Measurements from ENCODE around the gene SLC4A3. TPM values are rescaled to one million over a fixed set of nuclear protein-coding genes. Genes with fewer than 3 reads are reported as not detected.

SLC4A3 gene
- total RNA-seq, 1 experiment from 2014 or later = 13.5 TPM

DNA sequence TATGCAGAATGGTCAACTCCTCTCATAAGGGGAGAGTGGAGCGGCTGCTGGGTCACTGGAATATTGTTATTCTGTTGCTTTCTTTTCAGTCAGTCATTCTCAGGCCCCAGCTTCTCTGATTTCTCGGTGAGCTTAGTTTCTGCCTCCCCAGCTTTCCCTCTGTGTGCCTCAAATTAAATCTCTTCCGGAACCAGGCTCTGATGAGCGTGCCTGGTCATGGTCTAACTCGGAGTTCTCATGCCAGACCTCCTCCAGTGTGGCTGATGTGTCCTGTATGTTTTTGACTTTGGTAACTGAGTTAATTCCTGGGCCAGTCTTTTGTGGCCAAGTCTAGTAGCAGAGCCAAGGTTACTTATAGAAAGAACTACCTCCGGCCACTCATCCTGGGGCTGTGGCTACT is 34.7 kb upstream of the SLC4A3 start:
- no peaks in the 10 kb centered on the region for H3K36me3 ChIP-seq (ENCODE audit: control insufficient read depth, insufficient read depth, low read length)
- H3K4me3 ChIP-seq (ENCODE audit: low read depth in 2 of 2, low read length in 2 of 2) = no peak overlapping the region
- in situ Hi-C loops (cut with HindIII; ENCODE audit: low pct_unique_long_range_greater_than_20kb, low sequenced_read_pairs) = no loop called here
- CTCF ChIA-PET = no interaction called here
- ATAC-seq = no peak
- 0 out of 2 replicates have a peak, but pooled peaks cover 3% of the 10 kb centered on the region for H3K4me1 ChIP-seq (ENCODE audit: control insufficient read depth, insufficient read depth, low read length)
- H3K9me3 ChIP-seq (ENCODE audit: control insufficient read depth, insufficient read depth, low read depth, low read length) = no peaks in the 10 kb centered on the region
- no peak for TF ChIP-seq SIN3A (IDR thresholded peaks at IDR 0.05; ENCODE audit: borderline replicate concordance, insufficient read depth, low read depth, low read length)
- no TSS peak for BruUV-seq (replicated peaks)
- no peak overlapping the region for H3K27ac ChIP-seq (ENCODE audit: low read length)
- no peaks in the 10 kb centered on the region for H3K27me3 ChIP-seq (ENCODE audit: control insufficient read depth, insufficient read depth, low read length)
- intact Hi-C loops (cut with micrococcal nuclease; ENCODE audit: unreplicated experiment) = no loop called here
- POLR2A ChIA-PET = interaction anchor here (0.5 kb wide), 1 partner anchor 9 kb away, joined by 3 read pairs; no protein-coding TSS in a partner anchor
- DNase-seq (ENCODE audit: low read depth, low spot score) = no peak

DNA sequence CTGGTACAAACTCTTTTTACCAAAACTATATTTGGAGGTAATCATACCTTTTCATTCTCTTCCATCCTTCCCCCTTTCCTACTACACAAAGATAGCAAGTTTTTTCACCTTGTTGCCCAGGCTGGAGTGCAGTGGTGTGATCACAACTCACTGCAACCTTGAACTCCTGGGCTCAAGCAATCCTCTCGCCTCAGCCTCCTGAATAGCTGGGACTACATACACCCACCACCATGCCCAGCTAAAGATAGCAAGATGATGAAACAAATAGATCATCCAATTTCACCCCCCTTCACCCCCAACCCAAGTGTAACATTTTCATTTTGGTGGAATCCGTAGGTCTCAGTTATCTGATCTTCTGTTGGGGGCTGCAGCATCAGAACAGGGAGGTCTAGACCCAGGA is 34.3 kb upstream of the SLC4A3 start:
- no peak overlapping the region for H3K4me3 ChIP-seq (ENCODE audit: low read depth in 2 of 2, low read length in 2 of 2)
- H3K27me3 ChIP-seq (ENCODE audit: control insufficient read depth, insufficient read depth, low read length) = no peaks in the 10 kb centered on the region
- no TSS peak for BruUV-seq (replicated peaks)
- no peak overlapping the region for H3K27ac ChIP-seq (ENCODE audit: low read length)
- ChIA-PET POLR2A (interaction anchor here (0.5 kb wide), 1 partner anchor 9 kb away, joined by 3 read pairs; no protein-coding TSS in a partner anchor), CTCF (no interaction called here)
- in situ Hi-C loops (cut with HindIII; ENCODE audit: low pct_unique_long_range_greater_than_20kb, low sequenced_read_pairs) (no loop called here), intact Hi-C loops (cut with micrococcal nuclease; ENCODE audit: unreplicated experiment) (no loop called here)
- no peaks in the 10 kb centered on the region for H3K36me3 ChIP-seq (ENCODE audit: control insufficient read depth, insufficient read depth, low read length)
- H3K4me1 ChIP-seq (ENCODE audit: control insufficient read depth, insufficient read depth, low read length) = 0 out of 2 replicates have a peak, but pooled peaks cover 3% of the 10 kb centered on the region
- ATAC-seq (no peak), DNase-seq (ENCODE audit: low read depth, low spot score) (no peak)
- no peaks in the 10 kb centered on the region for H3K9me3 ChIP-seq (ENCODE audit: control insufficient read depth, insufficient read depth, low read depth, low read length)
- TF ChIP-seq, protein P1, sequence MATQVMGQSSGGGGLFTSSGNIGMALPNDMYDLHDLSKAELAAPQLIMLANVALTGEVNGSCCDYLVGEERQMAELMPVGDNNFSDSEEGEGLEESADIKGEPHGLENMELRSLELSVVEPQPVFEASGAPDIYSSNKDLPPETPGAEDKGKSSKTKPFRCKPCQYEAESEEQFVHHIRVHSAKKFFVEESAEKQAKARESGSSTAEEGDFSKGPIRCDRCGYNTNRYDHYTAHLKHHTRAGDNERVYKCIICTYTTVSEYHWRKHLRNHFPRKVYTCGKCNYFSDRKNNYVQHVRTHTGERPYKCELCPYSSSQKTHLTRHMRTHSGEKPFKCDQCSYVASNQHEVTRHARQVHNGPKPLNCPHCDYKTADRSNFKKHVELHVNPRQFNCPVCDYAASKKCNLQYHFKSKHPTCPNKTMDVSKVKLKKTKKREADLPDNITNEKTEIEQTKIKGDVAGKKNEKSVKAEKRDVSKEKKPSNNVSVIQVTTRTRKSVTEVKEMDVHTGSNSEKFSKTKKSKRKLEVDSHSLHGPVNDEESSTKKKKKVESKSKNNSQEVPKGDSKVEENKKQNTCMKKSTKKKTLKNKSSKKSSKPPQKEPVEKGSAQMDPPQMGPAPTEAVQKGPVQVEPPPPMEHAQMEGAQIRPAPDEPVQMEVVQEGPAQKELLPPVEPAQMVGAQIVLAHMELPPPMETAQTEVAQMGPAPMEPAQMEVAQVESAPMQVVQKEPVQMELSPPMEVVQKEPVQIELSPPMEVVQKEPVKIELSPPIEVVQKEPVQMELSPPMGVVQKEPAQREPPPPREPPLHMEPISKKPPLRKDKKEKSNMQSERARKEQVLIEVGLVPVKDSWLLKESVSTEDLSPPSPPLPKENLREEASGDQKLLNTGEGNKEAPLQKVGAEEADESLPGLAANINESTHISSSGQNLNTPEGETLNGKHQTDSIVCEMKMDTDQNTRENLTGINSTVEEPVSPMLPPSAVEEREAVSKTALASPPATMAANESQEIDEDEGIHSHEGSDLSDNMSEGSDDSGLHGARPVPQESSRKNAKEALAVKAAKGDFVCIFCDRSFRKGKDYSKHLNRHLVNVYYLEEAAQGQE (IDR thresholded peaks at IDR 0.05; ENCODE audit: insufficient read depth in 1 of 2, low read depth in 2 of 2, low read length in 1 of 2) = no peak
- TF ChIP-seq POLR2AphosphoS5 (IDR thresholded peaks at IDR 0.05; ENCODE audit: low read depth, low read length) (no peak), SIN3A (IDR thresholded peaks at IDR 0.05; ENCODE audit: borderline replicate concordance, insufficient read depth, low read depth, low read length) (no peak), TCF7L2 (IDR thresholded peaks at IDR 0.05; ENCODE audit: low read depth, low read length) (no peak)
- TF ChIP-seq, protein P2, sequence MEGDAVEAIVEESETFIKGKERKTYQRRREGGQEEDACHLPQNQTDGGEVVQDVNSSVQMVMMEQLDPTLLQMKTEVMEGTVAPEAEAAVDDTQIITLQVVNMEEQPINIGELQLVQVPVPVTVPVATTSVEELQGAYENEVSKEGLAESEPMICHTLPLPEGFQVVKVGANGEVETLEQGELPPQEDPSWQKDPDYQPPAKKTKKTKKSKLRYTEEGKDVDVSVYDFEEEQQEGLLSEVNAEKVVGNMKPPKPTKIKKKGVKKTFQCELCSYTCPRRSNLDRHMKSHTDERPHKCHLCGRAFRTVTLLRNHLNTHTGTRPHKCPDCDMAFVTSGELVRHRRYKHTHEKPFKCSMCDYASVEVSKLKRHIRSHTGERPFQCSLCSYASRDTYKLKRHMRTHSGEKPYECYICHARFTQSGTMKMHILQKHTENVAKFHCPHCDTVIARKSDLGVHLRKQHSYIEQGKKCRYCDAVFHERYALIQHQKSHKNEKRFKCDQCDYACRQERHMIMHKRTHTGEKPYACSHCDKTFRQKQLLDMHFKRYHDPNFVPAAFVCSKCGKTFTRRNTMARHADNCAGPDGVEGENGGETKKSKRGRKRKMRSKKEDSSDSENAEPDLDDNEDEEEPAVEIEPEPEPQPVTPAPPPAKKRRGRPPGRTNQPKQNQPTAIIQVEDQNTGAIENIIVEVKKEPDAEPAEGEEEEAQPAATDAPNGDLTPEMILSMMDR (IDR thresholded peaks at IDR 0.05) = no peak

DNA sequence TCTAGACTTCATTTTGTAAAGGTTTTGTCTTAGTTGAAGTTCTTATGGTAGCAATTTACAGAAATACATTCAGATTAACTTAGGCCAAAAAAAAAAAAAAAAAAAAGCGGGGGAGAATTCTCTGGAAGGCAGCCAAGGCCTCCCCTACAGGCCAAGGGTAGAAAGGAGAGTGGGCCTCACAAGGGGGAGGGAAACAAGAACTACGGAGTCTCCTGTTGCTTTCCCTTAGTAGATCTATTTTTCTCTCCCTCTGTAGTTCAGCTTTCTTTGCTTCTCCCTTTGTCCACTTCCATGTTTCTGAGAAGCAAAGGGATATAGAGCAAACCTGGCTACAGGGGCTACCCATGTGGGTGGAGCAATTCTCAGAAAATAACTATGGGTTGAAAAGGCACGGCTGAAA is 32.2 kb upstream of the SLC4A3 start:
- POLR2A ChIA-PET = no interaction called here
- no TSS peak for BruUV-seq (replicated peaks)
- H3K4me1 ChIP-seq (ENCODE audit: control insufficient read depth, insufficient read depth, low read length) = peaks cover 7% of the 10 kb centered on the region; the same call in 1 of the 2 replicates
- H3K9me3 ChIP-seq (ENCODE audit: control insufficient read depth, insufficient read depth, low read depth, low read length) = no peaks in the 10 kb centered on the region
- intact Hi-C loops (cut with micrococcal nuclease; ENCODE audit: unreplicated experiment) = no loop called here
- no peak for DNase-seq (ENCODE audit: low read depth, low spot score)
- H3K36me3 ChIP-seq (ENCODE audit: control insufficient read depth, insufficient read depth, low read length) = no peaks in the 10 kb centered on the region
- H3K27ac ChIP-seq (ENCODE audit: low read length) = no peak overlapping the region
- ATAC-seq = no peak
- no peak overlapping the region for H3K4me3 ChIP-seq (ENCODE audit: low read depth in 2 of 2, low read length in 2 of 2)
- in situ Hi-C loops (cut with HindIII; ENCODE audit: low pct_unique_long_range_greater_than_20kb, low sequenced_read_pairs) = no loop called here
- CTCF ChIA-PET = no interaction called here
- no peaks in the 10 kb centered on the region for H3K27me3 ChIP-seq (ENCODE audit: control insufficient read depth, insufficient read depth, low read length)
- TF ChIP-seq TCF7L2 (IDR thresholded peaks at IDR 0.05; ENCODE audit: low read depth, low read length) (no peak), SIN3A (IDR thresholded peaks at IDR 0.05; ENCODE audit: borderline replicate concordance, insufficient read depth, low read depth, low read length) (no peak), POLR2AphosphoS5 (IDR thresholded peaks at IDR 0.05; ENCODE audit: low read depth, low read length) (no peak)
- TF ChIP-seq, protein P2 (IDR thresholded peaks at IDR 0.05) = no peak
- TF ChIP-seq, protein P1 (IDR thresholded peaks at IDR 0.05; ENCODE audit: insufficient read depth in 1 of 2, low read depth in 2 of 2, low read length in 1 of 2) = no peak
